Testis (tissue), 2 donors: ENCODE measurements around the gene KCNK5.

Source experiments
- CTCF ChIP-seq, 3 experiments: fragments of 450-650 bp in 2 of 3; fragments of 200-600 bp in 1 of 3; sonication (generic) in 1 of 3; IDR thresholded peaks; one replicate each; pipeline ENCODE4 v1.5.1; 2016 to 2019; ENCODE audit warnings: antibody characterized with exemption in 3 of 3, mild to moderate bottlenecking in 2 of 3, moderate library complexity in 1 of 3
- POLR2A ChIP-seq: fragments of 450-650 bp; IDR thresholded peaks from one replicate; pipeline ENCODE4 v1.6.1; 2017; ENCODE audit warnings: antibody characterized with exemption, mild to moderate bottlenecking, moderate library complexity

DNA sequence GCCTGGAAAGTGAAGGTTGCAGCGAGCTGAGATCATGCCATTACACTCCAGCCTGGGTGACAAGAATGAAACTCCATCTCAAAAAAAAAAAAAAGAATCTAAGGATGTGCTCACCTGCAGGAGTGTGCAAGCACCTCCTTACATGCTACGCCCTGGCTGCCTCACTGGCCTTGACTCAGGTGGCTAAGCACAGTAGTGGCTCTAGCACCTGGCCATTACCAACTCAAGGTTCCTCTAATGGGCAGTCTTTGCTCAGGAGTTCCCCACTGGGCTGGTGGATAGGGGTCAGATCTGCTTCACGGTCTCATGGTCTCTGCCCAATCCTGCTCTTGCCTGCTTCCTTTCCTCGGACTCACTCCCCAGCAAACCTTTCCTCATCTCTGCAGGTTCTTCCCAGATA lies 45.2 kb upstream of the KCNK5 start:
- TF ChIP-seq CTCF (IDR thresholded peaks at IDR 0.05) (no peak), POLR2A (no peak)
